GM21367 (cell line): Measurements from ENCODE around the gene FAM135A.

ENCODE experiments used
- ATAC-seq: cut with Tn5 transposase; IDR thresholded peaks from one replicate; pipeline ENCODE4 v1.9.1; 2021; ENCODE audit not compliant: unreplicated experiment

Gene FAM135A

DNA sequence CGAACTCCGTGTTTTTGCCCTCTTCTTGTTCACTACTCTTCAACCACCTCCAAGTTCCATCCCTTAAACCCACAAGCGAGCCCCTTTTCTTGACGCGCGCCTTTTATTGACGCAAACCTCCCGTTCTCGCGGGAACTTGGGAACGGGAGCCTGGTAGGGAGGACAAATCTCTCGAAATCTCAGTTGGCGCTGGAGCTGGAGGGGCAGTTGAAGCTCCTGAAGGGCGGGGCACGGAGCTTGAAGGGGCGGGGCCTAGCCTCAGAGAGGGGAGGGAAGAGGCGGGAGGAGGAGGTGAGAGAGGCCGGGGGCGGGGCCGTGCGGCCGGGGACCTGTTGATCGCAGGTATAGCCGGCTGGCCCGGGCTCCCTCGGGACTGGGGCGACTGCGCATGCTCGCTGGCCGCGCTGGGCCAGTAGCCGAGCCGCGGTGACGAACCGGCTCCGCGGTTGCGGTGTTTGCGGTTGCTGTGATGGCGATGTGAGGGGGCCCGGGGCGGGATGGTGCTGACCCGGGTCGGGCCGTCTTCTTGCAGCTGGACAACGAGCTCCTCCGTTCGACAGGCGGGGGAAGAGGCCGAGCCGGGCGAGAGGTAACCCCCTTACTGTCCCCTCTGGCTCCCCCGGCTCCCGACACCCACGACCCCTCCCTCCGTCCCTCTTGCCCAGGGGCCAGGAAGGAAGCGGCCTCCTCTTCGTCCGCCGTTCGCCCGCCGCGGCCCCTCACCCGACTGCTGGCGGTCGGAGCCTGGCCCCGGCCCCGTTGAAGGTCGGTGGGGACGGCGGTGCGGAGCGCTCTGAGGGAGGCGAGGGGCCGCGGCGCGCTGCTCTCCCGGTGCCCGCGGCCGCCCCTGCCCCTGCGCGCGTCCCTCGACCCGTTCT, at the start of gene FAM135A:
TSS of gene FAM135A (plus strand) at position 395 of the 878 bp plus-strand sequence. CDS start 14,835 bp downstream, outside the sequence.
- peak; percentile 88 for ATAC-seq

DNA sequence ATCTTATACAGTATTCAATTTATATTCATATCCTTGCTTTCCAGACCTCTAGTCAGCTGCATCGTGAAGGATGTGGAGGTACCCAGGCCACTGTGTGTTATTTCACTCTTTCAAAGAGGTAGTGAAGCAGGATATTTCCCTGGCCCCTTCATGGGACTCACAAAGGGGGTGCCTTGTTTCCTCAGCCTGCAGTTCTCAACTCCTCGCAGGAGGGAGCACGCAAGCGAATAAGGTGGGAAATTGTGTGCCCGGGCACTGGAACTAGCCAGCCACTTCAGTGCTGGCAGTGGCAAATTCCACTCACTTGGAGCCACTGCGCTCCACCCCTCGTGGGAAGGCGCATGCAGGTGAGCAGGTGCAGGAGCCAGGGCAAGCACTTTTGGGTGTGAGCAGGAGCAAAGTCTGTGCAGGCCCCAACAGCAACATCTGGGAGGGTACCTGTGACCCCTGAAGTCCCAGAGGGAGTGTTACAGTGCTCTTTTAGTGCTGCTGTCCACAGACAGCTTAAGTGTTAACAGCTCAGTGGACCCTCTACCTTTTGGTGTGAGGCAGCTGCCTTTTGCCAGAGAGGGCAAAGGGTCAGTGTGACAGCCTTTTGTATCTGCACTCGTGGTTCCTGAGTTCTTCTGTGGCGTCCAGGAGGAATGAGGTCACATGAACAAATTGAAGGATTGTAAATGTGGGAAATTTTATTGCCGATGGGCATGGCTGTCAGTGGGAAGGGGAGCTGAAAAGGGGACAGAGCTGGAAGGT, 49.4 kb upstream of the FAM135A start:
- ATAC-seq, result no peak

DNA sequence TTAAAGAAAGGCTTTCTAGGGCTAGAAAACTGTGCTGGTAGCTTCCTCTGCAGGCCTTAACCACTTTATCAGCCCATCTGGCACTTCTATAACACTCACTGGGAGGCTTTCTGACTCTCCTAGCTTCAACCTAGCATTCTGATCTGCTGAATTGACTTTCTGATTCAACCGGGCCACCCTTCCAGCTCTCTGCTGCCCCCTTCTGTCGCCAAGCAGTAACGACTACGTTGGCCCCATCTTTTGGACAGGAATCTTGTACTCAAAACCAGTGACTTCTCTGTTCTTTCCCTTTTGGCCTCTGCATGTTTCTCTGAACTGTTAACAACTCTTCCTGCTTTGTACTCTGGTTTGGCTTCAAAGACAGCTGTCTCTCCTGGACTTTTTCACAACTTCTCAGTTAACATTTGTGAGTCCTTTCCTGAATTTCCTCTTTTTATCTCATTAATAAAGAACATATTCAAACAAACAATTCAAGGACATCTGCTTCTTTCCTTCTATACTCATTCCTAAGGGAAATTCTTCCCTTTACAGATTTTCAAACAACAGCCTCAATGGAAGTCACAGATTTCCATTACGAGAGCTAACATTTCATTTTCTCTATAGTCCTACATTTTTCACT, 43.9 kb upstream of the FAM135A start:
- peak; percentile 79 for ATAC-seq

DNA sequence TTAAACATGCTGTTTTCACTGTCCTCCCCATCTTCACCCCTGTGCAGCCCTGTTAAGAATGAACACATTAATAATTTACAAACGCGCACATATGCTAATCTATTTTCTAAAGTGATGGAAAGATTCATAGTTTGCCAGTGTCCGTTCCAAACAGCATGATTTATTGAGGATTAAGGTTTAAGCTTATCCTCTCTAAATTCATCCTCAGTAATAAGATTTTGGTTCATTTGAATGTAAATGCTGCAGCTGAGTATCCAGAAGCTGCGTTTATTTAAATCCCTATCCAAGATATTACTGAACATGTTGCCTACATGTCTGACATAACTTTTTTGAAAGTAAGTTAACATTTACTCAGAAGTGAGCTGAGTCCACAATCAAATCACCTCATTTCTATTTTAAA, 42.8 kb upstream of the FAM135A start:
- no peak for ATAC-seq

DNA sequence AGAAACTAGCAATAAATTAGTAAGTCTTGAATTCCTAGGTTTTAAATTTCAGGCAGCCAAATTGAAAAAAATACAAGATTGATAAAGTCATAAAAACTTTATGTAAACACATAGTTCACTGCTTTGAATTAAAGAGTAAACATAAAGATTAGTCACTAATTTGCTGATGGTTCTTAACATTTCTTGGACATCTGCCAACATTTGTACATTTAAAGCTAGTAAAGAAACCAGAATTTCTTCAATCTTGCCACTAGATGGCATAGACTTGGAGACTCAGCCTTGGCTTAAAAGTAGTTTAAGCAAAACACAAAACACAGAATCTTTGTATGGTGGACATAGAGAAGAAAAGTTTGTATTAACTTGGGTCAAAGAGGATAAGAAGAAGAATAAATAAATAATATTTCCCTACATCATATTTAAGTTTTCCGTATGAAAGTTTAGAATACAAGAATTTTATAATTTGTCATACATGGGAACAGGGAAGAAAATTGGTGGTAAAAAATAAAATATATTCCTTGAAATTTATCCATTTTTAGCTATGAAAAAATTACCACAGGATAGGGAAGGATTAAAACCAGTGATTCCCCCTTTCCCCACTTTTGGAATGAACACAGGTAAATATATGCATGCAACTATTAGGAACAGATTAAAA, 41.7 kb upstream of the FAM135A start:
- peak; percentile 60 for ATAC-seq

DNA sequence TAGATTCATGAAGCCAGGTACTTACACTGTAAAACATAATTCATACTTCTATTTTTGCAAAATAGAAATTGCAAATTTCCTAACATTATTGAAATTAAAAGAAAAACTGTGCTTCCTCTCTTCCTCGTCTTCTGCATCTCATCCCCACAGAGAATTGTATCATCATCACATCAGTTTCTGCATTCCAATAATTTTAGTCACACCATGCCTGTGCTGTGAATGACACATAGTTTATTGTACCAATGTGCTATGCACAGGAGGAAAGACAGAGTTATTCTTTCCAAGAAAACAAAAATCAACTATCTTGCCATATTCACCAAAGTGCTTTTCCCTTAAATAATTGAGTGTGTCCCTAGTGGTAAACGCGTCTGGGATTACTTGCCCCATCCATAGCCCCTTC, 38.1 kb upstream of the FAM135A start:
- no peak for ATAC-seq

DNA sequence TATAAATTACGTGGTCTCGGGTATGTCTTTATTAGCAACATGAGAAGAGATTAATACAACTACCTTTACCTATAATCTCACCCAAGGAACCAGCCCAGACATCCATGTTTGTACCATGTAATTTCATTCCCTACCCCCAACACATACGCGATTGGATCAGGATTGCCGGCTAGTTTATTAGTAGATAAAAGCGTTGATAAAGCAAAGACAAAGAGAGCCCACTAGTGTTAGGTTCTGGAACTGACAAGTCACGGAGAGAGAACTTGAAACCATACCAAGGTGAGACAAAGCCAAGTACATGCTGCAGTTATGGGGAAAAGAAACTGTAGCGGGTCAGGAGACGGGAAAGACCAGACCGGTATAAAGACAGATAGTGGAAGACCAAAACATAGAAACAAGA, 37.4 kb upstream of the FAM135A start:
- ATAC-seq, result no peak

DNA sequence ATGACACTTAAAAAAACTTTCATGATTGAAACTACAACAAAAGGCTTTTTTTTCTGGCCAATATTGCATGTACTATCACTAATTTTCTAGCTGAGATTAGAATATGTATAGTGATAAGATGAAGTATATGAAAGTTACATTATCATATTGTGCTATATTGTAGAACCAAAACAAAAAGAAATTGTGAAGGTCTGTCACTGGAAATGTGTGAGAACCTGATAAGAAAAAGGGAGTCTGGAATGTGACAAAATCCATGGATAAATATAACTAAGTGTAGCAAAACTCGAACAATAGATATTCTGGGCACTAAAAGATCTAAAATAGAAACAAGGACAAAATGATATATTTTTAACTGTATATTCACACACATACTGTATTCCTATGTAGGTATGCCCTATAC, 36.7 kb upstream of the FAM135A start:
- ATAC-seq, result no peak

DNA sequence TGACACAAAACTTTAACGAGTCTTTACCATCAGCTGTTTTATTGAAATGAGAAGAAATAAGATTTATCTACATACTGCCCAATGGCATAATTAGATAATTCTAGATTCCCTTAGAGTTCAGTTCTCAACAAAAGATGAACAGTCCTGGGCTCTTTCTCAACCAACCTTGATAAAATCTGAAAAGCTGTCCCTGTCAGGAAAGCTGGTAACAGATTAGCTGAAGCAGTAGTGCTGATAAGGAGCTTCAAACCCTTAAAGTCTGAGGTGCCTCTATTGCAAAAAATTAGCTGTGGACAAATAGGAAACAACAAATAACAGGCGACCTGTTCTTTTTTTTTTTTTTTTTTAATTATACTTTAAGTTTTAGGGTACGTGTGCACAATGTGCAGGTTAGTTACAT, 35.9 kb upstream of the FAM135A start:
- no peak for ATAC-seq

DNA sequence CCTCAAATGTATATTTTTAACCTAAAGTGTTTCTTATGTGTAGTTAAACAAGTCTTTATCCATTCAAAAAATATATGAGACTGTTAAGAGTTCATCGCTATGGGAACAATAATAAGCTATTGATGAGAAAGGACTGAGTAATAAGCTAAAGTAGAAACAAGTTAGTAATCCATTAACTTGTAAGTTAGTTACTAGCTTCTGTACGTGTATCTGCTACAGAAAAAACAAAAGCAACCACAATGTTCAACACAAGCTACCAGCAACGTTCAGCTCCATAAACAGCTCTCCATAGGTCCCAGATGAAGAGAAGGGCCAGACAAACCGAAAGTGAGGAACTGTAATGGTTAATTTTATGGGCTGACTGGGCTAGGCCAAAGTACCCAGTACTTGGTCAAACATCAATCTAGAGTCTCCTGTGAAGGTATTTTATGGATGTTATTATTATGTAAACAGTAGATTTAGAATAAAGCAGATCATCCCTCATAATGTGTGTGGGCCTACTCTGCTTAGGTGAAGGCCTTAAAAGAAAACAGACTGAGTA, 33.8 kb upstream of the FAM135A start:
- ATAC-seq, result no peak

DNA sequence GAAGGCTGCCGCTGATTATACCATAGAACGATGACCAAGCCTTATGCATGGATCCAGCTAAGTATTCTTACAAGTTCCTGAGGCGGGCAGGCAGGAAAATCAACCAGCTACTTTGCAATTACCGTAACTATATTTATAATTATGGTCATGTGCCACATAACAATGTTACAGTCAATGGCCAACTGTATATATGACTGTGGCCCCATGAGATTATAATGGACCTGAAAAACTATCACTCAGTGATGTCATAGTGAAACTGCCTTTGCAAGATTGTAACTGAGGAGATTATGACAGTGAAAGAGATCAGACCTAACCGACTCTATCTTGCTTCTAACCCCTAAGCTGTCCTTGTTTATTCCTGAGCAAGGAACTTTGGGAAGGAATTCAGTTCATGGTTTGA, 33.1 kb upstream of the FAM135A start:
- ATAC-seq, result peak; percentile 82

DNA sequence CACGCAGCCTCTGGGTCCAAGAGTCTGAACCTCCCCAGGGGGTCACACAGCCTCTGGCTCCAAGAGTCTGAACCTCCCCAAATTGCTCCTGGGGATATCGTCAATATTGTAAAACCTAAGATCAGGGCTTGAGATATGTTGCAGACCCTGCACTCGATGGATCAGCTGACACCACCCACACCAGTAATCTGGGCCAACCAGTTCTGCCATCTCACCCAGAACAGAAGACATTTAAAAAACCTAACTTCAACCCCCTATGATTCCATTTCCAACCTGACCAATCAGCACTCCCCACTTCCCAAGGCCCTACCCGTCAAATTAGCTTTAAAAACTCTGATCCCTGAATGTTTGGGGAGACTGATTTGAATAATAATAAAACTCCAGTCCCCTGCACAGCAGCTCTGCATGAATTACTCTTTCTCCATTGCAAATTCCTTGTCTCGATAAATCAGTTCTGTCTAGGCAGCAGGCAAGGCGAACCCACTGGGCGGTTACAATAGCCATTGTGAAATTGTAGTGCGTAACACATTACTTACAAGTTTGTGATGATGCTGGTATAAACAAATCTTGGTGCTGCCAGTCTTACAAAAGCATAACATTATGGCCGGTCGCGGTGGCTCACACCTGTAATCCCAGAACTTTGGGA, 32.4 kb upstream of the FAM135A start:
- no peak for ATAC-seq

DNA sequence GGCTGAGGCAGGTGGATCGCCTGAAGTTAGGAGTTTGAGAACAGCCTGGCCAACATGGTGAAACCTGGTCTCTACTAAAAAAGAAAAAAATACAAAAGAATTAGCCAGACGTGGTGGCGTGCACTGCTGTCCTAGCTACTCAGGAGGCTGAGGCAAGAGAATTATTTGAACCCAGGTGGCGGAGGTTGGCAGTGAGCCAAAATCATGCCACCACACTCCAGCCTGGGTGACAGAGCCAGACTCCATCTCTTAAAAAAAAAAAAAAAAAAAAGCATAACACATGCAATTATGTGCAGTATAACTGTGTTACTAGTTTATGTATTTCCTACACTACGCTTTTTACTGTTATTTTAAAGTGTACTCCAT, 31.9 kb upstream of the FAM135A start:
- ATAC-seq, result no peak

DNA sequence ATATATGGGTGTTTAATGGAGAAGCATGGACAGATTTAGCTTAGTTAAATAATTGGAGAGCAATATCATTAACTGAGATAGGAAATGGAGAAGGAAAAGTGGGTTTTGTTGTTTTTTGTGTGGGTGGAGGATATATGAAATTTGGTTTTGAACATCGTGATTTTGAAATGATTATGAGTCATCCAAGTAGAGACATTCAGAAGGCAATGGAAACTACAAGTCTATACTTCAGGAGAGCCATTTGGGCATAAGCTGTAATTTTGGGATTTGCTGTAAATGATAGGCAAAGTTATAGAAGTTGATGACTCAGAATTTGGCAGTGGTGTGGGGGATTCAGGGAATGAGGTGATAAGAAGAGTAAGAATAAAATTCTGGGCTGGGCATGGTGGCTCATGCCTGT, 27.4 kb upstream of the FAM135A start:
- ATAC-seq, result no peak

DNA sequence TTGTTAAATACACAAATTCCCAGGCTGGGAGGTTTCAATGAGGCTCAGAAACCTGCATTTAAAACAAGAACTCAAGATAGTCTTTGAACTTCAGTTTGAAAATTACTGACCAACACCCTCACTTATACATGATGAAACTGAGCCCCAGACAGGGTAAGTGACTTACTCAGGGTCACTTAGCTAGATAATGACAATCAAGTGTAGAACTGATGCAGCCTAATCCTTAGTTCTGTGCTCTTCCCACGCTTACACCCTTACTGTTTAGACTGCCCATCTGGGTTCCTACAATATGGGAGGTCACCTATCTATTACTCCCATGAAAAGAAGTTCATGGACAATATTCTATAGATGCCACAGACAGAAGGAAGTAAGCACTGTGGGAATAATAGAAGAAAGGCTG, 24.5 kb upstream of the FAM135A start:
- ATAC-seq, result no peak

DNA sequence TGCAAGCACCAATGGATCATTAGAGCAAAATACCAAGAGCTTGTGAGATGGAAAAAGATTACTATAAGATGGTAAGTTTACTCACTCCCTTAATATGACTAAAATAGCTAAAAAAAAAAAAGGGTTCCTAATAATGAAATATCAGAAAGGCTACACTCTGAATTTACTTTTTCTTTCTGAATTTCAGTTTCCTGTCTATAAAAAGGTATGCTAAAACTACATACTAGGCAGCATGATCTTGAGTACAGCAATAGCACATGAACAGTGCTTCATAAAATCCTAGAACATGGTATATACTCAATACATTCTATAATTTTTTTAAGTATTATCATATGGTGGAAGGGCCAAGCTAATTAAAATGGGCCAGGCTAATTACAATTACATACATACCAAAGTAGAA, 24.0 kb upstream of the FAM135A start:
- no peak for ATAC-seq

DNA sequence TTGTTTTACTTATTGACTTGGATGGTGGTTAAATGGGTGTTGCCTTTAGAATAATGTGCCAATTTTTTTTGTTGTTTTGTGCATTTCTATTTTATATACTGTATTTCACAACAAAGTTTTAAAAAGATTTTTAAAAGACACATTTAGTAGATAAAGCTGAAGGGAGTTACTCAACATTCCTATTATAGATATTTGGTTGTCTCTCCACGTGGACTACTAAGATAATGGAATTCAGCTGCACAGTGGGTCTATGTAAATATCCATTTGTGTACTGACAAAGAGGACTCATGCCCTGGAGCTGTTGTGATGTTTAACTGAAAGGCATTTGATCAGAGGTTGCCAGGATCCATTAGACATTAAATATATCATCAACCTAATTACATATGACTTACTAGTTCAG, 23.2 kb upstream of the FAM135A start:
- ATAC-seq, result no peak

DNA sequence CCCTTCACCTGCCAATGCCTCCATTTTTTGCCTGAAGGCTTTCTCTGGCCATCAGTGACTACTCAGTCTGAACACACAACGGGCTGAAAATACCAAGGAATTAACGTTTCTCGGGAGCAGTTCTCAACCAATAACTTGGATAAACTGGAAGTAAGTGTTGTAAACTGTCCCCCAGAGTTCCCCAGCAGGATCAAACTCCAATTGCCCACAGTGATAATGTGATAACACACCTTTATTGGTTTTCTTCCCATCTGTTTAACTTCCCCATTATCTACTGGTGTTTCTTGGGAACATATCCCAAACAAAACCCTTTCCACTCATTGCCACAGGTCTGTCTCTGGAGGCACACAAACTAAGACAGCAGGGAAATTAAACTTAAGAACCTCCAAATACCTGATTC, 21.8 kb upstream of the FAM135A start:
- ATAC-seq, result no peak

DNA sequence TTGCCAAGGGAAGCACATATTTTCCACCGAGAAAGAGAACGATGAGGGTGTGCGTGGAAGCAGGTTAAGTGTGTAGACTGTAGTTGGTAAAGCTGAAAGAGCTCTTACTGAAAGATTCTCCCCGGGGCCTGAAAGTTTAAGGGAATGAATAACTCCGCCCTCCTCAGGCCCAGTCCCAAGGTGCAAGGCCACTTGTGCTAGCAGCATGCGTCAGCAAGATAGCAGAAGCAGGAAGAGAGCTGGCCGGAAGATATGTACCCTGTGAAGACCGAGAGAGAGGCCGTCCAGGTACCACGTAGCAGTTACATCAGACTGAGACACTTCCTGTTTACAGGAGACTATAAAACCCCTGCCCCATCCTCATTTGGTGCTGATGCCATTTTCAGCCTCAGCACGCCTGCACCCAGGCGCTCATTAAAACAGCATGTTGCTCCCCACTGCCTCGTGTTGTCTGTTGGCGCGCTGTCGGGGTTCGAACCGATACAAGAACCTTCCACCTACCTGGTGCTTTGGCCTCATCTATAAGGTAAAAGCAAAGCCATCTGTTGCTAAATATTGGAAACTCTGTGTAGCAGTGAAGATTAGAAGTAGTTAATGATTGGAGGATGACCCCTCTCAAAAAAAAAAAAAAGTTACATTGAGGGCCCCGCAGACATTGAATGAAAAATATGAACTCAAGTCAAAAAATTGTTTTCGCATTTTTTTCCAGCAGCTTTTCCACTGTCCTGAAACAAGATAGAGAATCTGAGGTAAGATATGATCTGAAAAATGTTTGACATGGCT, 18.6 kb upstream of the FAM135A start:
- no peak for ATAC-seq

DNA sequence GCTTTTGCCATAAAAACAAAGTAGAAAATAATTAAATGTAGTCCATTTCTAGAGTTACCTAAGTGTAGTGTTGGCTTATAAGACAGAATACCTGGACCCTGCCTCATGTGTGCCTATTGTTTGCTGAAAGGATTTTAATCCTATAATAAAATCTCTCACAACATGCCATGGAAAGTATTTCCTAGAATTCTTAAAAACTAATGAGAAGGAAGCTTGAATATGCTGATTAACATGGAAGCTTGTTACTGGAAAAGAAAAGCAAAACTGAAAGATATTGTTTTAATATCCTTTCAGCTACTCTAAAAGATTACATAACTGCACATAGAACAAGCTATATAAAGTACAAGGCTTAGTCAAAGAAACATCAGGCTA, 18.0 kb upstream of the FAM135A start:
- no peak for ATAC-seq
